Right lobe of liver (tissue), 6 donors: Measurements from ENCODE around the gene SEMA3C. TPM values are rescaled to one million over a fixed set of nuclear protein-coding genes. Genes with fewer than 3 reads are reported as not detected.

Source experiments
- ATAC-seq, 4 donors: fragments of 200-7000 bp; cut with Tn5 transposase; one replicate each; pipeline ENCODE4 v1.9.1; 2020; ENCODE audit warnings: mild to moderate bottlenecking in 4 of 4, moderate library complexity in 4 of 4
- DNase-seq, 3 donors: peaks; one replicate each; pipeline ENCODE4 v3.0.0-alpha.2; 2020
- H3K27ac ChIP-seq, 3 donors: fragments of 200-600 bp; one replicate each; pipeline ENCODE4 v1.8.0; 2022
- H3K27me3 ChIP-seq, 2 donors: fragments of 200-600 bp; one replicate each; pipeline ENCODE4 v1.8.0; 2022
- H3K36me3 ChIP-seq, 4 donors: fragments of 200-600 bp; sonication (generic) in 1 of 4; one replicate each; pipeline versions ENCODE4 v1.5.1 to v1.8.0; 2017 to 2022; ENCODE audit warnings: control low read depth in 1 of 4
- H3K4me1 ChIP-seq, 4 donors: fragments of 200-600 bp; sonication (generic) in 1 of 4; one replicate each; pipeline versions ENCODE4 v1.5.1 to v1.8.0; 2017 to 2022; ENCODE audit warnings: control low read depth in 1 of 4
- H3K4me3 ChIP-seq, 3 donors: fragments of 200-600 bp; one replicate each; pipeline ENCODE4 v1.8.0; 2022
- H3K9me3 ChIP-seq, 4 donors: fragments of 200-600 bp; sonication (generic) in 1 of 4; one replicate each; pipeline versions ENCODE4 v1.5.1 to v1.8.0; 2017 to 2022; ENCODE audit warnings: control low read depth in 1 of 4
- POLR2A ChIP-seq: fragments of 450-650 bp; IDR thresholded peaks from one replicate; pipeline ENCODE4 v1.6.1; 2017; ENCODE audit warnings: antibody characterized with exemption, mild to moderate bottlenecking
- WGBS: methylation state at CpG from one replicate; pipeline ENCODE4 v1.1.6; 2018; ENCODE audit warnings: low coverage, low lambda C conversion rate; ENCODE audit not compliant: insufficient coverage; ENCODE audit errors: missing lambda C conversion rate; 5-methylcytosine and 5-hydroxymethylcytosine counted together
- intact Hi-C, 2 donors: fragments of 100-400 bp; cut with DNase I; formaldehyde crosslinking; loops; one replicate each; pipeline versions ENCODE4 v1.11.2 to v1.14.1; 2022
- total RNA-seq, 6 experiments: library from RNA; depleted of rRNA in 2 of 6; stranded (reverse); fragments of >200 nt in 2 of 6; fragmentation: NEBNext Ultra II Directional in 3 of 6; extraction: Animal tissue kit (Norgen Biotek cat#: 25700) in 3 of 6; gene quantifications; one replicate each; pipeline versions ENCODE4 v1.1.0 to v1.2.4, GENCODE V29; 2016 to 2023
- TF ChIP-seq, protein P1 (sequence below), 4 donors: fragments of 200-600 bp in 3 of 4; fragments of 450-650 bp in 1 of 4; IDR thresholded peaks; one replicate each; pipeline versions ENCODE4 v1.5.1 to v1.8.0; 2016 to 2022; ENCODE audit warnings: antibody characterized with exemption in 4 of 4, mild to moderate bottlenecking in 2 of 4
- donor health status: DM: no; HTN: yes; CAD: no.
- donor health status: DM: no; HTN: no; CAD: no.
- donor health status: DM: no; HTN: no; CAD: no.
- donor health status: DM: no; HTN: yes; CAD: no.
- donor health status: DM: no; HTN: yes; CAD: no.

The SEMA3C gene
- total RNA-seq, 6 experiments from 2014 or later, result 0.23 to 1.3 (median 0.53) TPM

DNA sequence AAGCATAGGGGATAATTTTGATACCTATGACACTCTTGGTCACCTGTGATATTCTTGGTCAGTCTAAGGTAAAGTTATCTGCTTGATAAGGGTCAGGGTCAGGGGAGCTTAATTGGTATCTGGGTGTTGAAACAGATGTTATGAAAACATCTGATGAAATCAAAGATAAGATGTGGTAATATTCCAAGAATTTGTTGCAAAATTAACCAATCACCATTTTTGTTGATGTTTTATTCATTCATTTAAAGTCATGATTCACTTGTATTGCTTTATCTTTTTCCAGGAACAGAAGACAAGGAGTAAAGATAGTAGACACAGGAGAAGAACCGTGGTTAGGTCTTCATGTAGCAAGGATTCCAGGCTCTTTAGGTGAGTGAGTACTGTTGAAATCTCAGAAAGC, 103.1 kb downstream of the SEMA3C start:
- TF ChIP-seq POLR2A, result no peak
- TF ChIP-seq, protein P1, sequence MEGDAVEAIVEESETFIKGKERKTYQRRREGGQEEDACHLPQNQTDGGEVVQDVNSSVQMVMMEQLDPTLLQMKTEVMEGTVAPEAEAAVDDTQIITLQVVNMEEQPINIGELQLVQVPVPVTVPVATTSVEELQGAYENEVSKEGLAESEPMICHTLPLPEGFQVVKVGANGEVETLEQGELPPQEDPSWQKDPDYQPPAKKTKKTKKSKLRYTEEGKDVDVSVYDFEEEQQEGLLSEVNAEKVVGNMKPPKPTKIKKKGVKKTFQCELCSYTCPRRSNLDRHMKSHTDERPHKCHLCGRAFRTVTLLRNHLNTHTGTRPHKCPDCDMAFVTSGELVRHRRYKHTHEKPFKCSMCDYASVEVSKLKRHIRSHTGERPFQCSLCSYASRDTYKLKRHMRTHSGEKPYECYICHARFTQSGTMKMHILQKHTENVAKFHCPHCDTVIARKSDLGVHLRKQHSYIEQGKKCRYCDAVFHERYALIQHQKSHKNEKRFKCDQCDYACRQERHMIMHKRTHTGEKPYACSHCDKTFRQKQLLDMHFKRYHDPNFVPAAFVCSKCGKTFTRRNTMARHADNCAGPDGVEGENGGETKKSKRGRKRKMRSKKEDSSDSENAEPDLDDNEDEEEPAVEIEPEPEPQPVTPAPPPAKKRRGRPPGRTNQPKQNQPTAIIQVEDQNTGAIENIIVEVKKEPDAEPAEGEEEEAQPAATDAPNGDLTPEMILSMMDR (IDR thresholded peaks at IDR 0.05), result no peak
- H3K27me3 ChIP-seq, result no peaks in the 10 kb centered on the region
- no peaks in the 10 kb centered on the region for H3K9me3 ChIP-seq
- H3K4me1 ChIP-seq, result no peaks in the 10 kb centered on the region
- WGBS, result 7% methylated on average over 1 of the region's 1 CpG
- intact Hi-C loops, result no loop called here
- peaks cover 0 to 1% (median 0%) of the 10 kb centered on the region in 4 donors for H3K36me3 ChIP-seq
- DNase-seq (no peak), ATAC-seq (no peak)
- H3K4me3 ChIP-seq, result no peak overlapping the region
- H3K27ac ChIP-seq, result no peak overlapping the region

DNA sequence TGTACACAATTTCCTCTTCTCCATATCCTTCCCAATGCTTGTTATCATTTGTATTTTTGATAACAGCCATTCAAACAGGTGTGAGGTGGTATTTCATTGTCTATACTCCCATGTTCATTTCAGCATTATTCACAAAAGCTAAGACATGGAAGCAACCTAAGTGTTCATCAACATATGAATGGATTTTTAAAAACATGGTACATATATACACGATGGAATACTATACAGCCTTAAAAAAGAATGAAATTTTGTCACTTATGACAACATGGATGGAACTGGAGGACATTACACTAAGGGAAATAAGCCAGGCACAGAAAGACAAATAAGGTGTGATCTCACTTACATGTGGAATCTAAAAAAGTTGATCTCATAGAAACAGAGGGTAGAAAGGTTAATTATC, 109.3 kb downstream of the SEMA3C start:
- Histone ChIP-seq H3K36me3 (no peaks in the 10 kb centered on the region), H3K27ac (no peak overlapping the region), H3K4me1 (no peaks in the 10 kb centered on the region), H3K27me3 (no peaks in the 10 kb centered on the region), H3K4me3 (no peak overlapping the region), H3K9me3 (no peaks in the 10 kb centered on the region)
- ATAC-seq, result no peak
- WGBS, result 31% methylated on average over 1 of the region's 1 CpG
- TF ChIP-seq, protein P1 (IDR thresholded peaks at IDR 0.05), result no peak
- intact Hi-C loops, result no loop called here
- DNase-seq, result no peak

DNA sequence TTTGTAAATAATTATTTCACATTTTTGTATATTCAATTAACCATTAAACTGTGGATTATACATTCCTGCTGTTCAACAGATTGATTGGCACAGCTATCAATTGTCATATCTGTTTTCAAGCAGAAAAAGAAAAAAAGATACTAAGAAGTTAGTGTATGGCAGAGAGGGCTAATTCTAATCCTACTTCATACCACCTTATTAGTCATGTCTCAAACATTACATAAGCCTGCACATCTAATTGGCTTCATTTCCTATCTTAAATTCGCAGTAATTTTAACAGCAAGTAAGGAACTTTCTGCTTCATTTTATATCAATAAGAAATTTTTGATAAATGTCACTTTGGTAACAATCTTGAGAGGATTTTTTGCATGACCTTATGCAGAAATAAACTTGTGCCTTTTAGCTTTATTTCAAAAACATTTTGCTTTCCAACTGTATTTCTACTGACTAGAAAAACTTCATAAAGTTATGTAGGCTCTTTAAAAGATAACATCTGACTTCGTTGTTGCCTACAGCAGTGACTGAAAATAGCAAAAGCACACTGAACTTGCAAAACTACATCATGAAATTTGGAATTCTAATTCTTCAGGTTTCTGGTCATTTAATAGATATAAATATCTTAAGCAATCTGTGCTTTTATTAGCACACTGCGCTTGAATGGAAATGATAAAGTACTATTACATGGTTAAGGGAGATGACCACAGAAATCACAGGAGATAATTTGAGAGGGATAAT, 111.5 kb downstream of the SEMA3C start:
- Histone ChIP-seq H3K27me3 (no peaks in the 10 kb centered on the region), H3K36me3 (no peaks in the 10 kb centered on the region), H3K4me3 (no peak overlapping the region), H3K27ac (no peak overlapping the region), H3K4me1 (no peaks in the 10 kb centered on the region), H3K9me3 (no peaks in the 10 kb centered on the region)
- 49% methylated on average over 3 of the region's 3 CpGs for WGBS
- no peak for TF ChIP-seq POLR2A
- TF ChIP-seq, protein P1 (IDR thresholded peaks at IDR 0.05), result no peak
- intact Hi-C loops, result no loop called here
- no peak for DNase-seq
- ATAC-seq, result no peak

DNA sequence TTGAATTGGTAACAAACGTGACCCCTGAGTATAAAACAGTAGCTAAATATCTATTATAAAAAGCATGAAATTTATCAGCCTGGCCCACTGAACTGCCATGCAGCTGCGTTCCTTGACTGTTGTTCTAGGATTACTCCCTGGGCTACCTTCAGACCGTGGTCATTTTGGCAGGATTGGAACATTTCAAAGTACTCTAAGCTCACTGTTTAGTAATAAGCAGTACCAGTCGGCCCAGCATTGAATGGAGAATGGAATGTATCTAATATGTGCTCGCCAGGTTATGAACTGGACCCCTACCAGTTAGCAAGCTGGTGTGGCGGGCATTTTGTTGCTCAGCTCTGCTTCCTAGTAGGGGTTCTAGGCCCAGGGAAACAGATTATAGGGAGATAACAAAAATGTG, 112.2 kb downstream of the SEMA3C start:
- no peak for DNase-seq
- TF ChIP-seq, protein P1 (IDR thresholded peaks at IDR 0.05), result no peak
- no peak for TF ChIP-seq POLR2A
- no peaks in the 10 kb centered on the region for H3K9me3 ChIP-seq
- no peaks in the 10 kb centered on the region for H3K27me3 ChIP-seq
- ATAC-seq, result no peak
- 39% methylated on average over 6 of the region's 6 CpGs for WGBS
- H3K36me3 ChIP-seq, result no peaks in the 10 kb centered on the region
- H3K27ac ChIP-seq, result no peak overlapping the region
- H3K4me3 ChIP-seq, result no peak overlapping the region
- intact Hi-C loops, result no loop called here
- no peaks in the 10 kb centered on the region for H3K4me1 ChIP-seq
